ENCODE results near the gene TUFT1. TPM values are rescaled to one million over a fixed set of nuclear protein-coding genes. Genes with fewer than 3 reads are reported as not detected.
A peak's percentile ranks its signal among the peaks of the same experiment; 100 is the strongest.

The TUFT1 gene
- total RNA-seq, 1 donor from 2014 or later: 7.0 TPM

GRCh38 chr1:151581451-151581850, 41.3 kb downstream of the TUFT1 start:
- Mint-ChIP-seq H3K4me1 (ENCODE audit: low read depth, unreplicated experiment) (peaks cover 8% of the 10 kb centered on the region), H3K9me3 (ENCODE audit: unreplicated experiment) (no peaks in the 10 kb centered on the region), H3K27me3 (ENCODE audit: unreplicated experiment) (no peaks in the 10 kb centered on the region), H3K4me3 (ENCODE audit: unreplicated experiment) (no peak overlapping the region), H3K27ac (ENCODE audit: unreplicated experiment) (no peak overlapping the region), H3K36me3 (ENCODE audit: unreplicated experiment) (no peaks in the 10 kb centered on the region)
- TF ChIP-seq, protein P1, sequence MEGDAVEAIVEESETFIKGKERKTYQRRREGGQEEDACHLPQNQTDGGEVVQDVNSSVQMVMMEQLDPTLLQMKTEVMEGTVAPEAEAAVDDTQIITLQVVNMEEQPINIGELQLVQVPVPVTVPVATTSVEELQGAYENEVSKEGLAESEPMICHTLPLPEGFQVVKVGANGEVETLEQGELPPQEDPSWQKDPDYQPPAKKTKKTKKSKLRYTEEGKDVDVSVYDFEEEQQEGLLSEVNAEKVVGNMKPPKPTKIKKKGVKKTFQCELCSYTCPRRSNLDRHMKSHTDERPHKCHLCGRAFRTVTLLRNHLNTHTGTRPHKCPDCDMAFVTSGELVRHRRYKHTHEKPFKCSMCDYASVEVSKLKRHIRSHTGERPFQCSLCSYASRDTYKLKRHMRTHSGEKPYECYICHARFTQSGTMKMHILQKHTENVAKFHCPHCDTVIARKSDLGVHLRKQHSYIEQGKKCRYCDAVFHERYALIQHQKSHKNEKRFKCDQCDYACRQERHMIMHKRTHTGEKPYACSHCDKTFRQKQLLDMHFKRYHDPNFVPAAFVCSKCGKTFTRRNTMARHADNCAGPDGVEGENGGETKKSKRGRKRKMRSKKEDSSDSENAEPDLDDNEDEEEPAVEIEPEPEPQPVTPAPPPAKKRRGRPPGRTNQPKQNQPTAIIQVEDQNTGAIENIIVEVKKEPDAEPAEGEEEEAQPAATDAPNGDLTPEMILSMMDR (IDR thresholded peaks at IDR 0.05; ENCODE audit: partially characterized antibody, unreplicated experiment): no peak
- no peak for DNase-seq

GRCh38 chr1:151581921-151582320, 41.8 kb downstream of the TUFT1 start:
- TF ChIP-seq, protein P1 (IDR thresholded peaks at IDR 0.05; ENCODE audit: partially characterized antibody, unreplicated experiment): no peak
- Mint-ChIP-seq H3K27ac (ENCODE audit: unreplicated experiment) (no peak overlapping the region), H3K4me1 (ENCODE audit: low read depth, unreplicated experiment) (peaks cover 8% of the 10 kb centered on the region), H3K27me3 (ENCODE audit: unreplicated experiment) (no peaks in the 10 kb centered on the region), H3K4me3 (ENCODE audit: unreplicated experiment) (peak overlapping the region; percentile 23), H3K9me3 (ENCODE audit: unreplicated experiment) (no peaks in the 10 kb centered on the region), H3K36me3 (ENCODE audit: unreplicated experiment) (no peaks in the 10 kb centered on the region)
- DNase-seq: no peak

GRCh38 chr1:151583796-151584195, 43.7 kb downstream of the TUFT1 start:
- H3K4me1 Mint-ChIP-seq (ENCODE audit: low read depth, unreplicated experiment): peaks cover 8% of the 10 kb centered on the region
- H3K9me3 Mint-ChIP-seq (ENCODE audit: unreplicated experiment): no peaks in the 10 kb centered on the region
- TF ChIP-seq, protein P1 (IDR thresholded peaks at IDR 0.05; ENCODE audit: partially characterized antibody, unreplicated experiment): no peak
- H3K36me3 Mint-ChIP-seq (ENCODE audit: unreplicated experiment): no peaks in the 10 kb centered on the region
- H3K4me3 Mint-ChIP-seq (ENCODE audit: unreplicated experiment): no peak overlapping the region
- H3K27ac Mint-ChIP-seq (ENCODE audit: unreplicated experiment): no peak overlapping the region
- DNase-seq: no peak
- H3K27me3 Mint-ChIP-seq (ENCODE audit: unreplicated experiment): no peaks in the 10 kb centered on the region

DNA sequence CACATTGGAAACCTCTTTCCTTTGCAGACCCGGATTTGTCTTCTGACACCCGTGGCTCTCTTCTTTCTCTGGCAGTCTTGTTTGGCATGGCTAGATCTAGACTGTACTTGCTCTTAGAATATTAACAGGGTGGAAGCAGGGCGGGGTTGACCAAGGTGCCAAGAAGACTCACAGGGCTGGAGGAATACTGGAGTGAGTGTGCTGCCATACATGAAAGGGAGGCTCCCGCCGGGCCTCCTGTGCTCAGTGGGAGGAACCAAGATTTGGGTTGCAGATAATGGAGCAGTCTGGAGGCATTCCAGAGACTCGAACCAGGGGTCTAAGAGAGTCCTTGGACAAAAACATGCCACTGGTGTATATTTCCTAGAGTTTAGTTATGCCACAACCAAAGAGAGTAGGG, 44.2 kb downstream of the TUFT1 start:
- Mint-ChIP-seq H3K4me1 (ENCODE audit: low read depth, unreplicated experiment) (peaks cover 8% of the 10 kb centered on the region), H3K36me3 (ENCODE audit: unreplicated experiment) (no peaks in the 10 kb centered on the region), H3K27ac (ENCODE audit: unreplicated experiment) (no peak overlapping the region), H3K9me3 (ENCODE audit: unreplicated experiment) (no peaks in the 10 kb centered on the region), H3K4me3 (ENCODE audit: unreplicated experiment) (no peak overlapping the region), H3K27me3 (ENCODE audit: unreplicated experiment) (no peaks in the 10 kb centered on the region)
- TF ChIP-seq, protein P1 (IDR thresholded peaks at IDR 0.05; ENCODE audit: partially characterized antibody, unreplicated experiment): no peak
- DNase-seq: no peak

- Mint-ChIP-seq H3K4me1 (ENCODE audit: low read depth, unreplicated experiment) (peaks cover 8% of the 10 kb centered on the region), H3K9me3 (ENCODE audit: unreplicated experiment) (no peaks in the 10 kb centered on the region), H3K36me3 (ENCODE audit: unreplicated experiment) (peaks cover under 1% of the 10 kb centered on the region), H3K27ac (ENCODE audit: unreplicated experiment) (no peak overlapping the region), H3K27me3 (ENCODE audit: unreplicated experiment) (no peaks in the 10 kb centered on the region), H3K4me3 (ENCODE audit: unreplicated experiment) (no peak overlapping the region)
- no peak for DNase-seq
- TF ChIP-seq, protein P1 (IDR thresholded peaks at IDR 0.05; ENCODE audit: partially characterized antibody, unreplicated experiment): no peak
Observed at GRCh38 chr1:151584780-151585179, 44.7 kb downstream of the TUFT1 start.

All from glutamatergic neuron (in vitro differentiated cells).